ENCODE results near the gene CSNK1G1.

GRCh38 chr15:64146041-64146440, 209.9 kb downstream of the CSNK1G1 start:
- no peak for TF ChIP-seq CTCF (IDR thresholded peaks at IDR 0.05; ENCODE audit: insufficient read depth, low read length, poor library complexity, severe bottlenecking)
- no peak for TF ChIP-seq EZH2phosphoT487 (conservative IDR thresholded peaks at IDR 0.05; ENCODE audit: low read length)
